ENCODE data around the gene ZNF562.

- no peak for TF ChIP-seq CTCF (IDR thresholded peaks at IDR 0.05; ENCODE audit: insufficient read depth, low read depth, low read length)
- TF ChIP-seq EZH2 (IDR thresholded peaks at IDR 0.05; ENCODE audit: insufficient read depth, low read length) = no peak
Observed at GRCh38 chr19:9700229-9700981, 25.5 kb upstream of the ZNF562 start.

Data from astrocyte (in vitro differentiated cells and primary cell).